Esophagus squamous epithelium (tissue), 5 donors: ENCODE results near the gene NR1H2. TPM values are rescaled to one million over a fixed set of nuclear protein-coding genes. Genes with fewer than 3 reads are reported as not detected.
A peak's percentile ranks its signal among the peaks of the same experiment; 100 is the strongest.
"Not testable (repeated sequence)": the region's sequence is repeated elsewhere in the genome, so short reads cannot be mapped to it uniquely, and the experiment has no call there.

Experiments
- DNase-seq: peaks from one replicate; lab custom pipeline; 2025; lab: John Stamatoyannopoulos, UW
- H3K27ac ChIP-seq, 4 donors: fragments of 200-600 bp; sonication (generic); one replicate each; pipeline ENCODE4 v1.5.1; 2016 to 2019; ENCODE audit warnings: mild to moderate bottlenecking in 1 of 4
- H3K27me3 ChIP-seq, 4 donors: fragments of 200-600 bp; sonication (generic); 1 replicate in 3 of 4; 2 replicates in 1 of 4; pipeline versions ENCODE4 v1.5.1 to v1.6.0; 2017 to 2021; ENCODE audit warnings: antibody characterized with exemption in 1 of 4
- H3K36me3 ChIP-seq, 3 donors: fragments of 200-600 bp; sonication (generic); one replicate each; pipeline ENCODE4 v1.5.1; 2016 to 2019
- H3K4me1 ChIP-seq, 3 donors: fragments of 200-600 bp; sonication (generic); one replicate each; pipeline ENCODE4 v1.5.1; 2017 to 2019
- H3K4me3 ChIP-seq, 4 donors: fragments of 200-600 bp; sonication (generic); 1 replicate in 3 of 4; 2 replicates in 1 of 4; pipeline ENCODE4 v1.5.1; 2016 to 2019; ENCODE audit warnings: mild to moderate bottlenecking in 2 of 4, moderate library complexity in 1 of 4
- H3K9me3 ChIP-seq, 3 donors: fragments of 200-600 bp; sonication (generic); one replicate each; pipeline ENCODE4 v1.5.1; 2016 to 2019
- POLR2A ChIP-seq, 4 donors: fragments of 450-650 bp; IDR thresholded peaks; one replicate each; pipeline ENCODE4 v1.6.1; 2017; ENCODE audit warnings: antibody characterized with exemption in 4 of 4, mild to moderate bottlenecking in 4 of 4, moderate library complexity in 3 of 4
- WGBS, 2 donors: methylation state at CpG; one replicate each; pipeline ENCODE4 v1.1.5; 2018; 5-methylcytosine and 5-hydroxymethylcytosine counted together
- intact Hi-C: fragments of 100-400 bp; cut with DNase I; formaldehyde crosslinking; loops from one replicate; pipeline ENCODE4 v1.15.0; 2022
- total RNA-seq, 4 donors: library from RNA; depleted of rRNA; stranded (reverse); fragments of >200 nt; gene quantifications; one replicate each; pipeline ENCODE4 v1.1.0, GENCODE V29; 2016
- TF ChIP-seq, protein P1 (sequence below), 6 experiments: fragments of 450-650 bp in 4 of 6; fragments of 200-600 bp in 2 of 6; sonication (generic) in 2 of 6; IDR thresholded peaks; one replicate each; pipeline ENCODE4 v1.5.1; 2016 to 2019; ENCODE audit warnings: antibody characterized with exemption in 6 of 6, mild to moderate bottlenecking in 4 of 6, moderate library complexity in 4 of 6
- donor health status: DM: yes; HTN: yes; CAD: no.

The NR1H2 gene
- total RNA-seq, 4 donors from 2014 or later = 48.6 to 84.1 (median 68.1) TPM

DNA sequence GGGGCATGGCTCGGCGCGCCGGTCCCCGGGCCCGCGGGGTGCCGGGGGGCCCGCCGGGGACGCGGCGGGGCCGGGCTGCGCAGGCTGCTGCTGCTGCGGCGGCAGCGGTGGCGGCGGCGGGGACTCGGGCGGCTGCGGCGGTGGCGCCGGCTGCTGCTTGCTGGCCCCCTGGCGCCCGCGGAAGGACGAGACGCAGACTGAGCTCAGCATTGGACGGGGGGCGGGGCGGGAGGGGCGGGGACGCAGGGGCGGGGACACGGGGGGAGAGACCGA is 47.4 kb upstream of the NR1H2 start:
- DNase-seq = no peak
- peaks cover 0 to 6% (median 0%) of the 10 kb centered on the region in 3 donors for H3K9me3 ChIP-seq
- peaks cover 8 to 85% (median 23%) of the 10 kb centered on the region in 4 donors for H3K27me3 ChIP-seq
- TF ChIP-seq, protein P1, sequence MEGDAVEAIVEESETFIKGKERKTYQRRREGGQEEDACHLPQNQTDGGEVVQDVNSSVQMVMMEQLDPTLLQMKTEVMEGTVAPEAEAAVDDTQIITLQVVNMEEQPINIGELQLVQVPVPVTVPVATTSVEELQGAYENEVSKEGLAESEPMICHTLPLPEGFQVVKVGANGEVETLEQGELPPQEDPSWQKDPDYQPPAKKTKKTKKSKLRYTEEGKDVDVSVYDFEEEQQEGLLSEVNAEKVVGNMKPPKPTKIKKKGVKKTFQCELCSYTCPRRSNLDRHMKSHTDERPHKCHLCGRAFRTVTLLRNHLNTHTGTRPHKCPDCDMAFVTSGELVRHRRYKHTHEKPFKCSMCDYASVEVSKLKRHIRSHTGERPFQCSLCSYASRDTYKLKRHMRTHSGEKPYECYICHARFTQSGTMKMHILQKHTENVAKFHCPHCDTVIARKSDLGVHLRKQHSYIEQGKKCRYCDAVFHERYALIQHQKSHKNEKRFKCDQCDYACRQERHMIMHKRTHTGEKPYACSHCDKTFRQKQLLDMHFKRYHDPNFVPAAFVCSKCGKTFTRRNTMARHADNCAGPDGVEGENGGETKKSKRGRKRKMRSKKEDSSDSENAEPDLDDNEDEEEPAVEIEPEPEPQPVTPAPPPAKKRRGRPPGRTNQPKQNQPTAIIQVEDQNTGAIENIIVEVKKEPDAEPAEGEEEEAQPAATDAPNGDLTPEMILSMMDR (IDR thresholded peaks at IDR 0.05) = peak in 1 of 6 experiments; percentile 8
- no peak for TF ChIP-seq POLR2A (IDR thresholded peaks at IDR 0.05)
- no CpG with 5 or more reads among the region's 40 CpGs for WGBS, 2 donors
- no peak overlapping the region for H3K27ac ChIP-seq
- peak overlapping the region in 2 of 4 donors; percentile 41 to 60 for H3K4me3 ChIP-seq
- no peaks in the 10 kb centered on the region for H3K36me3 ChIP-seq
- intact Hi-C loops = no loop called here
- H3K4me1 ChIP-seq = peaks cover 25 to 94% (median 36%) of the 10 kb centered on the region in 3 donors

- peak; percentile 97 for DNase-seq
- H3K27ac ChIP-seq = peak within 1 kb of the TSS in 3 of 4 donors; percentile 65 to 79 (median 72)
- WGBS, 2 donors = 2 to 3% methylated on average over 27 to 32 of the region's 43 CpGs
- no peaks in the 10 kb centered on the region for H3K36me3 ChIP-seq
- peaks cover 8 to 90% (median 23%) of the 10 kb centered on the region in 4 donors for H3K27me3 ChIP-seq
- TF ChIP-seq, protein P1 (IDR thresholded peaks at IDR 0.05) = no peak
- peak in 2 of 4 donors; percentile 16 to 48 for TF ChIP-seq POLR2A (IDR thresholded peaks at IDR 0.05)
- intact Hi-C loops = no loop called here
- H3K9me3 ChIP-seq = peaks cover 0 to 6% (median 0%) of the 10 kb centered on the region in 3 donors
- peak within 1 kb of the TSS; percentile 13 to 60 (median 36) for H3K4me3 ChIP-seq
- peaks cover 25 to 94% (median 33%) of the 10 kb centered on the region in 3 donors for H3K4me1 ChIP-seq
Observed at GRCh38 chr19:50329146-50329925, 46.9 kb upstream of the NR1H2 start, which contains the start of gene KCNC3. Gene KCNC3, minus strand, starts transcription at chr19:50329377. Its CDS starts 295 bp downstream, at chr19:50329082.

GRCh38 chr19:50329926-50330294 is 46.3 kb upstream of the NR1H2 start:
- peak overlapping the region in 3 of 4 donors; percentile 3 to 56 (median 41) for H3K4me3 ChIP-seq
- intact Hi-C loops, DNase-seq, H3K36me3 ChIP-seq, H3K9me3 ChIP-seq: not testable (repeated sequence)
- peaks cover 8 to 96% (median 23%) of the 10 kb centered on the region in 4 donors for H3K27me3 ChIP-seq
- H3K27ac ChIP-seq = peak overlapping the region in 3 of 4 donors; percentile 65 to 79 (median 72)
- 25 to 28% methylated on average over 18 of the region's 18 CpGs for WGBS, 2 donors
- H3K4me1 ChIP-seq = peaks cover 25 to 90% (median 27%) of the 10 kb centered on the region in 3 donors

DNA sequence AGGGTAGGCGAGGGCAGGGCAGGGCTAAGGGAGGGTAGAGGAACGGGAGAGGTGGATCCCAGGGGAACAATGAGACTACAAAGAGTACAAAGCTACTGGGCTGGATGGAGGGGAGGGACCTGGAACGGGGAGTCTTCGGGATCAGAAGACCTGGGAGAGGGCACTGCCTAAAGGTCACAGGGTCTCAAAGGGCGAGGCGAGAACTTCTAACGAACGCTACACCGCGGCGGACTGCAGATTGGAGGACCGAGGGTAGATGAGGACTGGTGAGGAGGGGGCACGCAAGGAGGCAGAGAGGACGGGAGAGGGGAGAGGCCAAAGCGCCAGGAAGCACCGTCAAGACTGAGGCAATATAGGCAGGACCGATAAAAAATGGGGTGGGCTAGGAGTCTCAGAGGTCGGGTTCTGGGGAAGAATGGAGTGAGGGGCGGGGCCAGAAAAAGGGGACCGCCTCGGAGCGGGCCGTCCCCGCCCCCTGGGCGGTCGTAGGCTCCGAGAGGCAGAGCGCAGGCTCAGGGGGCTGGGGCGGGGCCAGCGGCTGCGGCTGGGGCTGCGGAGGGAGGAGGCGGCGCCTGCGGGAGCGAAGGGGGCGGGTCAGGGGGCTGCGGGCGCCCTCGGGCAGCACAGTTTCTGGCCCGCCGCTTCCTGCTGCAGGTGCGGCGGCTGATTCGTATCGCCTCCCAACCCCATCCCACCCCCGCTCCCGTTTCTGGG is 45.7 kb upstream of the NR1H2 start:
- Histone ChIP-seq H3K9me3 (peaks cover 0 to 6% (median 0%) of the 10 kb centered on the region in 3 donors), H3K36me3 (no peaks in the 10 kb centered on the region), H3K27me3 (peaks cover 8 to 98% (median 23%) of the 10 kb centered on the region in 4 donors), H3K4me1 (peaks cover 21 to 84% (median 25%) of the 10 kb centered on the region in 3 donors), H3K27ac (peak overlapping the region in 1 of 4 donors; percentile 44), H3K4me3 (peak overlapping the region in 3 of 4 donors; percentile 23 to 56 (median 41))
- no peak for DNase-seq
- 6 to 9% methylated on average over 36 to 47 of the region's 48 CpGs for WGBS, 2 donors
- TF ChIP-seq, protein P1 (IDR thresholded peaks at IDR 0.05) = no peak
- TF ChIP-seq POLR2A (IDR thresholded peaks at IDR 0.05) = no peak
- intact Hi-C loops = no loop called here

GRCh38 chr19:50331221-50331993 is 44.9 kb upstream of the NR1H2 start:
- DNase-seq = no peak
- Histone ChIP-seq H3K9me3 (peaks cover 0 to 6% (median 0%) of the 10 kb centered on the region in 3 donors), H3K4me3 (peak overlapping the region in 3 of 4 donors; percentile 23 to 61 (median 41)), H3K27me3 (peaks cover 5 to 91% (median 21%) of the 10 kb centered on the region in 4 donors), H3K4me1 (peaks cover 12 to 75% (median 17%) of the 10 kb centered on the region in 3 donors), H3K36me3 (no peaks in the 10 kb centered on the region), H3K27ac (peak overlapping the region in 2 of 4 donors; percentile 21 to 38)
- intact Hi-C loops = no loop called here
- WGBS, 2 donors = 12 to 27% methylated on average over 9 of the region's 10 CpGs
- TF ChIP-seq, protein P1 (IDR thresholded peaks at IDR 0.05) = no peak
- TF ChIP-seq POLR2A (IDR thresholded peaks at IDR 0.05) = no peak
